Inflammatory macrophage treated with lipopolysaccharide for 1 hour (primary cell): ENCODE data around the gene ZCCHC8.
"Not testable (repeated sequence)": the region's sequence is repeated elsewhere in the genome, so short reads cannot be mapped to it uniquely, and the experiment has no call there.

Source experiments
- DNase-seq, 2 donors: peaks; one replicate each; pipeline ENCODE4 v3.0.0-alpha.2; 2020 to 2022

Gene ZCCHC8

DNA sequence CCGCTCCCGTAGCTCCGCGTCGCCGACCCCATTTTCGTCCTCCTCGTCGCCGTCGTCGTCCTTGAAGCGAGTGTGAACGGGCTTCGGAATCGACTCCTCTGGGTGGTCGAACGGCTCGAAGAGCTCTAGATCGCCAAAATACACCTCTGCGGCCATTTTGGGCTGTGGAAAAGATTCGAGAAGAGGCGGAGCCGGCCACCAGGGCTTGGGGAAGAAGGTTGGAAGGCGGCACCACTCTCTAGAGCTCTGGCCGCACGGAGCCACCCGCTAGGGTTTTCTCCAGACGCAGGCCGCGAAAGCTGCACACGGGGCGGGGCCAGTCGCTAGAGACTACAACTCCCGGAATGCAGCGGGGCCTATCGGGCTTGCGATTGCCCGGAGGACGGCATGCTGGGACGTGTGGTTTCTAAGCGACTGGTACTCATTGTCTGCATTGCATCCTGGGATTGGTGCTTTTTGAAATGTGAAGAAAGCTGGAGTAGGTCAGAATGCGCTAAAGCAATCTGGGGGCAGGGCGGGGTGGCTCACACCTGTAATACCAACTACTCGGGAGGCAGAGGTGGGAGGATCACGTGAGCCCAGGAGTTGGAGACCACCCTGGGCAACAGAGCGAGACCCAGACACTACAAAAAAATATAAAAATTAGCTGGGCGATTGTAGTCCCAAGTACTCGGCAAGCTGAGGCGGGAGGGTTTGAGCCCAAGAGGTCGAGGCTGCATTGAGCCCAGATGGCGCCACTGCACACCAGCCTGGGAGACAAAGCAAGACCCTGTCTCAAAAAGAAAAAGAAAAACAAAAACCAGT, at the start of gene ZCCHC8:
Gene ZCCHC8 (minus strand): TSS at position 248 of the 804 bp plus-strand sequence. CDS start 92 bp downstream, at position 156.
- DNase-seq, result peak; percentile 99

- DNase-seq, result no peak
These were observed 46.6 kb upstream of the ZCCHC8 start for GRCh38 chr12:122547330-122547729.

DNA sequence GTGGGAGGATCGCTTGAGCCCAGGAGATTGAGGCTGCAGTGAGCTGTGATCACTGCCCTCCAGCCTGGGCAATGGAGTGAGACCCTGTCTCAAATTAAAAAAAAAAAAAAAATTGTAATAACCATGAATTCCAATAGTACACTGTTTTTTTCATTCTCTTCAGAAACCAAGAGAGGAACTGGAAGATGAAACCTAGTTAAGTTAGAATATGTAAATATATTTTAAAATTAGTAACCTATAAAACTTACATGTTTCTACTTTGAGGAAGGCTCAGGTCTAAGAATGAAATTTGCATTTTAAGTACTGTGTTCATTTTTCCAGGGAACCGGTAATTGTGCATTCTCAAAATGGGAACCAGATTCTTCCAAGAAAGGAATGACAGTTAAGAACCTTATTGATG, 45.1 kb upstream of the ZCCHC8 start:
- no peak for DNase-seq

- no peak for DNase-seq
These were observed 43.8 kb upstream of the ZCCHC8 start for GRCh38 chr12:122544537-122544936.

- DNase-seq, result no peak
These were observed 37.8 kb upstream of the ZCCHC8 start for GRCh38 chr12:122538496-122538895.

DNA sequence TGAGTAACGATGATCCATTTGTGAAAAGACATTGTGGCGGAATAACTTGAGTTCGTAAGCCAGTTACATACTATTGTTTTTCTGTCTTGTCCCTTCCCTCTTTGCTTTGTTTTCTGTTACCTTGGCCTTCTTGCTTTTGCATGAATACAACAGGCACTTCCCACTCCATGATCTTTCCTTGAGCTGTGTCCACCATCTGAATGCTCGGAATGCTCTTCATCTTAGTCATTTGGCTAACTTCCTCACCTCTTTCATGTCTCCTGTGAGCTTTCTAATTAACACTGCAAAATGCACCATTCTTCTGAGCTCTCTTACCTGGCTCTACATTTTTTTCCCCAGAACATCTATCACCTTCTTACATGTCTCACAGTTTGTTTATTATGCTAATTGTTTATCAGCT, 36.3 kb upstream of the ZCCHC8 start:
- no peak for DNase-seq

GRCh38 chr12:122533856-122534255, 33.1 kb upstream of the ZCCHC8 start:
- DNase-seq, result no peak

DNA sequence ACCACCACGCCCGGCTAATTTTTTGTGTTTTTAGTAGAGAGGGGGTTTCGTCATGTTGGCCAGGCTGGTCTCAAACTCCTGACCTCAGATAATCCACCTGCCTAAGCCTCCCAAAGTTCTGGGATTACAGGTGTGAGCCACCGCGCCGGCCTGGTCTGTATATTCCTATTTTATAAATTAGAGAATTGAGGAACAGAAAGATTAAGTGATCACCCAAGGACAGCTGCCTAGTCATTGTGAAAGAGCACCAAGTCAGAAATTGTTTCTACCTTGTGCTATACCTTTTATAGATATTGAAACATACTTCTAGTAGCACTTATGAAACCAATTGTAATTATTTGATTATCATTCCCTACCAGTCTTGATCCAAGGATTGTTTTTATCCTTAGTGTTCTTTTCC, 28.3 kb upstream of the ZCCHC8 start:
- no peak for DNase-seq

GRCh38 chr12:122528582-122528981, 27.9 kb upstream of the ZCCHC8 start:
- DNase-seq, result no peak

GRCh38 chr12:122527478-122527944, 26.8 kb upstream of the ZCCHC8 start:
- DNase-seq, result peak; percentile 38 to 47

DNA sequence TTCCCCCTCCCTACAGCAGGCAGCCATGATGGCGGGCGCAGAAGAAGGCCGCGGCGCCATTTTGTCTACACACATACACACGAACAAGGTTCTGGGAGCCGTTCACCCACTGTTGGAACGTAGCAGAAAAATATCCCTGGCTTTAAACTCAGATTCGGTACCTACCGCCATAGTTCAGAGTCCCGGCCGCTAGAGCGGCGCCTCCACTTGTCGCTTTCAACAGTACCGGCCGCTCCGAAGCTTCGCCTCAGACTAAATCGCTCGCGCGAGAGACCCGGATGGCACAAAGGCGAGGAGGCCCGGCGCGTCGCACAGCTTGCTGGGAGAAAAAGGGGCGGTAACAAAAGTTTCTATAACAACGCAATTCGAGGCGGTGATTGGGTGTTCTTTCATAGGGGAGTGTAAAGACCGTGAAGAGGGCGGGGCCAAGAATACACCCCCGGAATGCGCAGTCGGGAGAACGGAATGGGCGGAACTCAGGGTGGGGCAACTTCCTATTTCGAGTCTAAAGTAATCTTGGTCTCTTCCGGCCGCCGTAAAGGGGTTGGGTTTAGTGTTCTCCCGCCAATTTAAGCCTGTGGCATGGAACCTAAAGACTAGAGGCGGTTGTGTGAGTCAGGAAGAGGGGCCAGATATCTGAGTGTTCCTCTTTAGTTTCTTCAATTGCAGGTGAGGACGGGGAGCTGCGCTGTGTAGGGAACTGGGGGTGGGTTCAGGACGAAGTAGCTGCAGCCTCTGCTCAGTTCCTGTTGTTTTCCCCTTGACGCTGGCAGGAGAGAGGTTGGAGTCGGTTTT, 26.1 kb upstream of the ZCCHC8 start, which contains the start of the genes KNTC1 and RSRC2:
Gene KNTC1 (plus strand): TSS at position 567 of the 795 bp plus-strand sequence. CDS start 2,815 bp downstream, outside the sequence.
Gene RSRC2 (minus strand): TSS at position 254 of the 795 bp plus-strand sequence. CDS start 83 bp downstream, at position 171.
- peak; percentile 99 to 100 for DNase-seq

DNA sequence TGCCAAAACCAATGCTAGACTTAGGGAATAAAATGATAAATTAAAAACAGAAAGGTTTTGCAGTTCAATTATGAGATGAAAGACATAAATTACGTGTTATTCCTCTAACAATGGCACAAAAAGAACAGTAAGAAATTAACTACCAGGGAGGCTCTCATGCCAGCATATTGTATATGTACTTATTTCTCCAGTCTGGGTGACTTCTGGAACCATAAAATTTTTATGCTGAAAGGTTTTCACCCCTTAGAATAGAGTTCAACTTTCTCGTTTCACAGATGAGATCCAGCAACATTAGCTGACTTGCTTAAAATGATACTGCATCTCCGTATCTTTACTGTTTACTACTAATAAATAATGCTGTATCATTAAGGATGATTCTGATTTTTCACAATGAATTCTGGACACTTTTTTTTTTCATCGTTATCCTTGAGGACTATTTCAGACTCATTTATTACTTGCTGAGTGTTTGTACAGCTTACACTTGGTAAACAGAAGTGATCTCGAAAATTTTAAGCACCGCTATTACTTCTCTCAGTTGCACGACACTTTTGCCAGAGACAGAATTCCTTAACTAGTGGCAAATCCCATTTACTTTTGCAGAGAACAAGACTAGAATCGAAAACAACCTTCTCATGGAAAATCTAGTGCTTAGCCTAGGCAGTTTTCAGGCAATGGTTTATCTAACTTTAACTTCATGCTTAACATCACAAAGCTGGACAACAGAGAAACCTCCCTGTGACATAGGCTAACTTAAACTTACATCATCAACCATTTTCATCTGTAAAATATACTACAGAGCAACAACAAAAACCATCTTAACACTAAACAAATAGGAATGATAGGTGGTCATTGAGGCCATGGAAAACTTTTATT, 23.4 kb upstream of the ZCCHC8 start:
- DNase-seq, result no peak

- no peak for DNase-seq
These were observed 22.5 kb upstream of the ZCCHC8 start for GRCh38 chr12:122523280-122523679.

DNA sequence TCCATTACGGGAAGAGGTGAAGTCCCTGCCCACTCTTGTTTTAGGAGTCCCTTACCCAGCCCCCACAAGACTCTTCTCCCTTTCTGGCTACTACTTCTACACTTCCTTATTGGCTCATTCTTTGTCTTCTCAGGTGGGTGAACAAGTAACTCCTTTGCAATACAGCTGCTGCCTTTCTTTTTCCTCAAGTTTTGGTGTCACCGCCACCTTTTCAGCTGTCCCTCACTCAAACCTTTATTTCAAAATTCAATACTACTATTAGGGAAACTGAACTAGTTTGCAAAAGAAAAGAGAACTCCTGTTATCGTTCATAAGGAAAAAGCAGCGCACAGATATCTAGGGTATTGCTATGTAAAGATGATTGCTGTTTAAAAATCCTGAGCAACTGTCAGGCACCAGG, 19.9 kb upstream of the ZCCHC8 start:
- no peak for DNase-seq

- DNase-seq, result no peak
These were observed 18.7 kb upstream of the ZCCHC8 start for GRCh38 chr12:122519418-122519817.

GRCh38 chr12:122518908-122519307, 18.2 kb upstream of the ZCCHC8 start:
- DNase-seq, result no peak

DNA sequence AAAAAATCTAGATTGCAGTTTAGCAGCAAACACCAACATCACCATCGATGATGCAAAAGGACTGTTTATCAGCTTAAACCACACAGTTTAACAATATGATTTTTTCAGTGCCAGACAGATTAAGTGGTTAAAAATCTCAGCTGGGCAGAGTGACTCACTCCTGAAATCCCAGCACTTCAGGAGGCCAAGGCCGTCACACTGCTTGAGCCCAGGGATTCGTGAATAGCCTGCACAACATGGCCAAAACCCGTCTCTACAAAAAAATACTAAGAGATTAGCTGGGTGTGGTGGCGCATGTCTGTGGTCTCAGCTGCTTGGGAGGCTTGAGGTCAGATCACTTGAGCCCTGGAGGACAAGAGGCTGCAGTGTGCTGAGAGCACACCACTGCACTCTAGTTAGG, 17.1 kb upstream of the ZCCHC8 start:
- no peak for DNase-seq

GRCh38 chr12:122516544-122517361, 16.0 kb upstream of the ZCCHC8 start:
- DNase-seq, result no peak

DNA sequence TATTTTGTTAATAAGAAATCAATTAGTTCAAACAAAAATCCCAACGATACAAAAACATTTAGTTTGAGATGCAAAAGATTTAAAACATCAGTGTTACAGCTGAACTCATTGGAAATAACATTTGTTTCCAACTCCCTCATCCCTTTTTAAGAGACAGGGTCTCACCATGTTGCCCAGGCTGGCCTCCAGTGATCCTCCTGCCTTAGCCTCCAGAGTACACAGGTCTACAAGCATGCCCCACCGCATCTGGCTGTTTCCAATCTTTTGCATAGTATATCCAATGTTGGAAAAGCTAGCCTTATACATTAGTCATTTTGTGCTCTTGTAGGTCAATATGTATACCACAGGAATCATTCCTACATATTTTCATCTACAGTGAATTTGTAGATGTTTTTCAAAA, 14.5 kb upstream of the ZCCHC8 start:
- DNase-seq, result no peak

DNA sequence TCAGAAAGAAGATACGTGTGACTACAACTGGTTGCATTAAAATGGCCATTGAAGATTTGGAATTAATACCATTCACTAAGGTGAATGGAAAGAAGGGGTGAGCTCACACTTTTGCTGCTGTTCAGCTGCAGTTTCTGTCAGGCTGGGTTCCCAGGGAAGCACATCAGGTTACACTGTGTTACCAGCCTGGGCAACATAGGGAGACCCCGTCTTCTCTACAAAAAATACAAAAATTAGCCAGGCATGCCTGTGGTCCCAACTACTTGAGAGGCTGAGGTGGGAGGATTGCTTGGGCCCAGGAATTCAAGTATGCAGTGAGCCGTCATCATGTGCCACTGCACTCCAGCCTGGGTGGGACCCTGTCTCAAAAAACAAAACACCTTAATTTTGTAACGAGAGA, 12.9 kb upstream of the ZCCHC8 start:
- DNase-seq, result no peak

GRCh38 chr12:122513028-122513427, 12.3 kb upstream of the ZCCHC8 start:
- DNase-seq, result not testable (repeated sequence)

DNA sequence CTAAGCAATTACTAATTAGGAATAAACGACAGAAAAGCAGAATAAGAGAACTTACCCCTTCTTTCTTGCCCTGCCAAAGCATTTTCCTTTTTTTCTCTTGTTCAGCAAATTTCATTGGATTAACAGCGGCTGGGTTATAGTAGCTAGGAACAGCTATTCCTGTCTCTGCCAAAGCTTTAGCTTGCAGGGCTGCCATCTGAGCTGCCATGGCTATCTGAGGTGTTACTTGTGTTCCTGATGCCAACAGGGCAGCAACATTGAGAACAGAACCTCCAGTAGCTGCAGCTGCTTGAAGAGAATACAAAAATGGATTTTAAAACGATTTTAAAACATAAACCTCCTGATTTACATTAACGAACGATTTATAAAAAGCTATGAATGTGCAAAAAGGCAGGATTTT, 7.4 kb upstream of the ZCCHC8 start:
- DNase-seq, result no peak
